ENCODE data around the gene PLA2G2F. TPM values are rescaled to one million over a fixed set of nuclear protein-coding genes. Genes with fewer than 3 reads are reported as not detected.
A peak's percentile ranks its signal among the peaks of the same experiment; 100 is the strongest.

The PLA2G2F gene
- total and polyA plus RNA-seq, 2 donors (not counting 3 experiments of a cell fraction or from before 2014, with no cell fraction given), result not detected

DNA sequence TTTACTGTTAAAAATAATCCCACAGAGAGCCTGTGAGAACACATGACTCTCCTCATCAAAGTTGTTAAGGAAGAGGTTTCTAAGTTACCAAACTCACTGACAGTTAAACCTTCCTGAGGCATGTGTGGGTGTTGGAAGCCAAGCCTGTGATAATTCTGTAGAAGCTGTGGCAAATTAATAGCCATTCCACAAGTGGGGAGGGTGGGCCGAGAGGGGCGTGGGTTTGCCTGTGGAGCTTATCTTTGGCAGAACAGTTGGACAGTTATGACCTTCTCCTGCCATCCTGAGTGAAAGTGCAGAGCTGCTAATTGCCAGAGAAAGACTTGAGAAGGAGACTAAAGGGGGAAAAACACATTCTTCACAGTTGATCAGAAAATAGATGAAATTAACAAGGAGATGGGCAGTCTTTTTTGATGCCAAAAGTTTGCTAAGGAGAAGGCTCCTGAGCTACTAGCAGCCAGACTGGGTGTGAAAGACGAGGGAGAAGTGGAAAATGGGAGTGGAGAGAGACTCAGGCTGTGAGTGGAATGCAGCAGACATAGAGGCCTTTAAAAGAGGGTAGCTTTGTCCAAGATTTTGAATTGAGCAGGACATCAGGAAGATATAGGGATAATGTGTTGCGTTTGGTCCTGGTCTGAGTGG, 48.8 kb downstream of the PLA2G2F start:
- H3K27me3 ChIP-seq (ENCODE audit: control insufficient read depth in 2 of 2, insufficient read depth in 2 of 2, low read length in 2 of 2), result peaks cover 14 to 22% of the 10 kb centered on the region in 2 experiments
- intact Hi-C loops (cut with micrococcal nuclease), result no loop called here
- no peaks in the 10 kb centered on the region for H3K36me3 ChIP-seq (ENCODE audit: control insufficient read depth in 2 of 2, extremely low read depth in 1 of 2, insufficient read depth in 2 of 2, low read length in 2 of 2)
- BruUV-seq (replicated peaks), result no TSS peak
- no peak overlapping the region for H3K4me2 ChIP-seq (ENCODE audit: insufficient read depth, low read length)
- POLR2A ChIA-PET, result no interaction called here
- dilution Hi-C loops (cut with MboI; ENCODE audit: extremely low pct_ligation_motif_present, low sequenced_read_pairs), result no loop called here
- H3K9me1 ChIP-seq (replicated peaks; ENCODE audit: control insufficient read depth, extremely low read depth, insufficient read depth, low read length), result no peaks in the 10 kb centered on the region
- no peak overlapping the region for H3K27ac ChIP-seq (ENCODE audit: insufficient read depth, low read depth, low read length)
- FAIRE-seq (peak; percentile 18), DNase-seq (ENCODE audit: low read depth, low spot score) (no peak)
- TF ChIP-seq, protein P1, sequence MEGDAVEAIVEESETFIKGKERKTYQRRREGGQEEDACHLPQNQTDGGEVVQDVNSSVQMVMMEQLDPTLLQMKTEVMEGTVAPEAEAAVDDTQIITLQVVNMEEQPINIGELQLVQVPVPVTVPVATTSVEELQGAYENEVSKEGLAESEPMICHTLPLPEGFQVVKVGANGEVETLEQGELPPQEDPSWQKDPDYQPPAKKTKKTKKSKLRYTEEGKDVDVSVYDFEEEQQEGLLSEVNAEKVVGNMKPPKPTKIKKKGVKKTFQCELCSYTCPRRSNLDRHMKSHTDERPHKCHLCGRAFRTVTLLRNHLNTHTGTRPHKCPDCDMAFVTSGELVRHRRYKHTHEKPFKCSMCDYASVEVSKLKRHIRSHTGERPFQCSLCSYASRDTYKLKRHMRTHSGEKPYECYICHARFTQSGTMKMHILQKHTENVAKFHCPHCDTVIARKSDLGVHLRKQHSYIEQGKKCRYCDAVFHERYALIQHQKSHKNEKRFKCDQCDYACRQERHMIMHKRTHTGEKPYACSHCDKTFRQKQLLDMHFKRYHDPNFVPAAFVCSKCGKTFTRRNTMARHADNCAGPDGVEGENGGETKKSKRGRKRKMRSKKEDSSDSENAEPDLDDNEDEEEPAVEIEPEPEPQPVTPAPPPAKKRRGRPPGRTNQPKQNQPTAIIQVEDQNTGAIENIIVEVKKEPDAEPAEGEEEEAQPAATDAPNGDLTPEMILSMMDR (IDR thresholded peaks at IDR 0.05; ENCODE audit: extremely low read depth in 1 of 2, insufficient read depth in 1 of 2, low read depth in 1 of 2, low read length in 2 of 2), result no peak
- TF ChIP-seq, protein P2, sequence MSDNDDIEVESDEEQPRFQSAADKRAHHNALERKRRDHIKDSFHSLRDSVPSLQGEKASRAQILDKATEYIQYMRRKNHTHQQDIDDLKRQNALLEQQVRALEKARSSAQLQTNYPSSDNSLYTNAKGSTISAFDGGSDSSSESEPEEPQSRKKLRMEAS (IDR thresholded peaks at IDR 0.05; ENCODE audit: insufficient read depth, insufficient read length), result no peak
- no peak for TF ChIP-seq EZH2 (IDR thresholded peaks at IDR 0.05; ENCODE audit: borderline replicate concordance, low read depth, low read length, severe bottlenecking)
- TF ChIP-seq POLR2A (IDR thresholded peaks at IDR 0.05; ENCODE audit: low read depth, low read length), result no peak
- no peak for TF ChIP-seq POLR2AphosphoS5 (IDR thresholded peaks at IDR 0.05; ENCODE audit: insufficient read depth, low read depth, low read length)
- TF ChIP-seq MYC (IDR thresholded peaks at IDR 0.05; ENCODE audit: low read depth, low read length), result no peak
- TF ChIP-seq FOS (IDR thresholded peaks at IDR 0.05; ENCODE audit: borderline replicate concordance, insufficient read depth, low read length), result no peak
- TF ChIP-seq JUN (IDR thresholded peaks at IDR 0.05; ENCODE audit: borderline replicate concordance, insufficient read depth, insufficient read length, low read depth), result no peak
- no peak for TF ChIP-seq GATA2 (IDR thresholded peaks at IDR 0.05; ENCODE audit: insufficient read depth, insufficient read length, low read depth, low read length)
- no peaks in the 10 kb centered on the region for H3K79me2 ChIP-seq (ENCODE audit: control insufficient read depth, insufficient read depth, low read length)
- peaks cover 4% of the 10 kb centered on the region for H3K4me1 ChIP-seq (ENCODE audit: control insufficient read depth, extremely low read depth, insufficient read depth, low read length)
- no peaks in the 10 kb centered on the region for H3K9me3 ChIP-seq (replicated peaks; ENCODE audit: control insufficient read depth, insufficient read depth, low read length)
- H2AFZ ChIP-seq (ENCODE audit: low read depth, low read length), result no peak overlapping the region
- no peaks in the 10 kb centered on the region for H4K20me1 ChIP-seq (replicated peaks; ENCODE audit: control insufficient read depth, extremely low read depth, insufficient read depth, low read length)
- H3K9ac ChIP-seq (replicated peaks; ENCODE audit: extremely low read depth, insufficient read depth, low read length), result no peak overlapping the region
- no peak overlapping the region for H3K4me3 ChIP-seq (replicated peaks in 1 of 3; ENCODE audit: insufficient read depth in 1 of 3, low read depth in 1 of 3, low read length in 3 of 3)
- CTCF ChIA-PET, result interaction anchor here (1.2 to 2.5 kb wide), 4 partner anchors 8 to 307 kb away, joined by 3 to 7 read pairs (median 6); no protein-coding TSS in a partner anchor

Measured in endothelial cell of umbilical vein (primary cell).